GM04503 (cell line): ENCODE measurements around the gene SIRT7.

Experiments
- DNase-seq: peaks from one replicate; pipeline ENCODE4 v3.0.0-alpha.2; 2012; ENCODE audit warnings: low read depth

The SIRT7 gene

DNA sequence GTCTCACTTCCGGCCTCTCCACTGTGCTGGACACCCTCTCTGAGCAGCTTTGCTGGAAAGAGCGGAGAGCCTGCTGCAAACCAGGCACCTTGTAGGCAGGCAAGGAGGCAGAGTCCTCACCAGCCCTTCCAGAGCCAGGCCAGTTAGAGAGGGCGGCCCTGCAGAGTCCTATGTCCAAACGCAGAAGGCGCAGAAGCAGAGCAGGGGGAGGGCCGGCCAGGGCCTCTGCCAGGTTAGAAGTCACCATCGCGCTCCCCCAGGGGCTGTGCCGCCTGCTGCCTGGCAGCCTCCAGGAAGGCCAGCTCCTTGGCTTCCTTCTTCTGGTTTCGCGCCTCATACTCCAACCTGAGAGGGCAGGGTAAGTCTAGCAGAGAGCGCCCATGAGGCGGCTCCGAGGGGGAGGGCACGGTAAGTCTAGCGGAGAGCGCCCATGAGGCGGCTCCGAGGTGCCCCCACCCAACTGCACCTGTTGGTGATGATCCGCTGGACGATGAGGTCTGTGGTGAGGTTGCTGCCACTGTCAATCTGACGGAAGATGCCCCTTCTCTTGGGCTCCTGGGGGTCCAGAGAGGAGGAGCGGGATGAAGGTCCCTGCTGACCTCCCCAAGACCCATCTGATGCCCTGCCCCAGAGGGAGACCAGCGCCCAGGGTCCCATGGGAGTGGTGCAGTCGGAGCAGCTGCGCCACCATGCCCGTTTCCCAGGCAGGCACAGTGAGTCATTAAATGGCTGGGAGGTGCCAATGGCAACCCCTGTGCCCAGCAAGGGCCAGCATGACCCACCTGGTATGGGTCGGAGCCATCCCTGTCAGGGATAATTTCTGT, 13.2 kb downstream of the SIRT7 start:
- DNase-seq, result no peak

DNA sequence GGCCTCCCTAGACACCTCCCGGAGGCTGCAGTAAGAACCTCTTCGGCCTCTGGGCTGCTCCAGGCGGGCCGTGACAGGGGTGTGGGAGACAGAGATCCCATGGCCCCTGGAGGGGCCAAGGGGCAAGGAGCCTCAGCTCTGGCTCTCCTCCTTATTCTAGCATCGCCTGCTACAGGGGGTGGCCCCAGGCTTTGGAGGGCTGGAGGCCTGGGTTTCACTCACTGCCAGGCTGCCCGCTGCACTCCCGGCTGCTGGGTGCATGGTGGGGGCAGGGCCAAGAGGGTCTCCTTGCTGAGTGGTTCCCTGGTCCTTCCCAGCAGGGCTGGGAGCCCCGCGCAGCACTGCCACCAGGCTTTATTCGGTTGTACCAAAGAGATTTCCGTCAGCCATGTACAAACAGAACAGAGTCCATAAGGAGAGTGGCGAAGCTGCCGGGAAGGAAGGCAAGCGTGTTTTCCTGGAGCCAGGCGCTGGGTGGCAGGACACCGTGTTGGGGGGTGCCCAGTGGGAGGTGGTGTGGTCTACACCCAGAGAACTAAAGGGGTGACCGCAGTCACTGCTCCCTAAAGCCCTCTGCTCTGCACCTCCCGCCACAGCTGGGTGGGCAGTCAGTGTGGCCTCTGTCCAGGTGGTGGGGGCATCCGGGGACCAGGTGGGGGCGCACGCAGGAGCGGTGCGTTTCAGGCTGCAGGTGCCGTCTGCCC, 13.9 kb downstream of the SIRT7 start:
- DNase-seq, result no peak

DNA sequence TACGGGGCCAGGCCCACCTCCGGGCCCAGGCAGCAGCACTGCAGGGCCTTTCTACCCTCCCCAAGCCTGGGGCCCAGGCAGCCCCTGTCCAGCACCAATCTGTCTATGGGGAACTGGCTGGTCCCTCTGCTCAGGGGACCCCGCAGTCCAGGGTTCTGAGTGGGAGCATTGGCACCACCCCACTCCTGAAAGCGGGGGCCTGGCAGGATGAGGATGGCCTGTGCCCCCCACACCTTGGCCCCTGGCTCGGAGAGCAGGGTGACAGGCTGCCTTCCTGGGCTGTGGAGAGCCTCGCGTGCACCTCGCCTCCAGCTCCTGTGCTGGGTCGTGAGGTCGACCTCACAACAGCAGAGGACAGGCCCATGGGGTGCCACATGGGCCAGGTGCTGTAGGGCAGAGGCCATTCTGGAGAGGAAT, 14.6 kb downstream of the SIRT7 start:
- no peak for DNase-seq

GRCh38 chr17:81902653-81903414, 15.1 kb downstream of the SIRT7 start:
- DNase-seq, result no peak

DNA sequence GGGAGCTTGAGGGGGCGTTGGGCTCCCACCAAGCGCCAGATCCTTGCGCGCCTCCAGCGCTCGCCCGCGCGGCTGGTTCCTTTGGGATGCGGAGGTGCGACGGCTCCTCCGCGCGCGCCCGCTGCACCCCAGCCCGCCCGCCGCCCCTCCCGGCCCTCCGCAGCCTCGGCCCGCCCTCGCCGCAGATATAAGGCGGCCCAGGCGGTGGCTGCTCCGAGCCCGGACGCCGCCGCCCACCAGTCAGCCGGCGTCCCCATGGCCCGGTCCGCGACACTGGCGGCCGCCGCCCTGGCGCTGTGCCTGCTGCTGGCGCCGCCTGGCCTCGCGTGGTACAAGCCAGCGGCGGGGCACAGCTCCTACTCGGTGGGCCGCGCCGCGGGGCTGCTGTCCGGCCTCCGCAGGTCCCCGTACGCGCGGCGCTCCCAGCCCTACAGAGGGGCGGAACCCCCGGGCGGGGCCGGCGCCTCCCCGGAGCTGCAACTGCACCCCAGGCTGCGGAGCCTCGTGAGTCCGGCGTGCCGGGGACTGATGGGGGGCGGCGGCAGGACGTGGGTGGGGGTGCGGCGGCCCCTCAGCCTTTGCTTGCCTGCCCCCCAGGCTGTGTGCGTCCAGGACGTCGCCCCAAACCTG, 15.8 kb downstream of the SIRT7 start, which contains the start of gene NPB:
TSS of gene NPB (plus strand) at position 216 of the 630 bp plus-strand sequence. CDS start at position 256, 40 bp downstream.
- no peak for DNase-seq

DNA sequence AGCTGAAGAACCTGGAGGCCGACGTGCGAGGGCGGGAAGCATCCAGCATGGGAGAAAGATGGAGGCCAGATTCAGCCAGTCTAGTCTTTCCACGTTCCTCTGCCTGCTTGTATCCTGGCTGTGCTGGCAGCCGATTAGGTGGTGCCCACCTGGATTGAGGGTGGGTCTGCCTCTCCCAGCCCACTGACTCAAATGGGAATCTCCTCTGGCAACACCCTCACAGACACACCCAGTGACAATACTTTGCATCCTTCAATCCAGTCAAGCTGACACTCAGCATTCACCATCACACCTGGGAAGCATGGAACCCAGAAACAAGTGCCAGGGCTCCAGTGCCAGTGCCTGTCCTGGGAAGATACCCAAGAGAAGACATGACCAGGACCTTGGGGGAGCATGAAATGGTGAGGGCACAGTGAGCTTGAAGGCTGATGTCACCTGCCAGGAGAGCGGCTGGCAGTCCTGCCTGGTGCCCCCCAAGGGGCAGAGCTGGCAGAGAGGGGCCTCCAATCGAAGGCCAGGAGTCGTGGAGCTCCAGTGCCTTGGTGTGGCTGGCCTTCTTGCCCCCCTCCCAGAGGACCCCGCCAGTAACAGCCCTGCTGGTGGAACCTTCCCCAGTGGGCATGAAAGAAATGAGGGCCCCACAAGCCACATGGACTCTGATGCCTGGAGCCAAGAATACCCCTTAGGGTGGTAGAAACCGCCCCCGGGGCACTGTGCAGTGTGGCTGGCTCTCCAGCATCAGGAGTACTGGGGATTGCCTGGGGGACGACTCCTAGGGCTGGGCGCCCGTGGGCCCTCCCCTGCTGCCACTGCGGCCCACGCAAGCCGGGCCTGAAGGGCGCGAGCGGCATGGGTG, 16.6 kb downstream of the SIRT7 start:
- DNase-seq, result no peak

- no peak for DNase-seq
Measured at GRCh38 chr17:81900181-81900820, 17.7 kb downstream of the SIRT7 start.

- no peak for DNase-seq
Measured at GRCh38 chr17:81899514-81900166, 18.3 kb downstream of the SIRT7 start.

GRCh38 chr17:81898885-81899284, 19.1 kb downstream of the SIRT7 start:
- DNase-seq, result no peak

GRCh38 chr17:81898029-81898866, 19.7 kb downstream of the SIRT7 start:
- DNase-seq, result peak; percentile 94

- DNase-seq, result no peak
Measured at GRCh38 chr17:81895400-81895799, 22.6 kb downstream of the SIRT7 start.

GRCh38 chr17:81891303-81891552, 26.7 kb downstream of the SIRT7 start:
- DNase-seq, result no peak

DNA sequence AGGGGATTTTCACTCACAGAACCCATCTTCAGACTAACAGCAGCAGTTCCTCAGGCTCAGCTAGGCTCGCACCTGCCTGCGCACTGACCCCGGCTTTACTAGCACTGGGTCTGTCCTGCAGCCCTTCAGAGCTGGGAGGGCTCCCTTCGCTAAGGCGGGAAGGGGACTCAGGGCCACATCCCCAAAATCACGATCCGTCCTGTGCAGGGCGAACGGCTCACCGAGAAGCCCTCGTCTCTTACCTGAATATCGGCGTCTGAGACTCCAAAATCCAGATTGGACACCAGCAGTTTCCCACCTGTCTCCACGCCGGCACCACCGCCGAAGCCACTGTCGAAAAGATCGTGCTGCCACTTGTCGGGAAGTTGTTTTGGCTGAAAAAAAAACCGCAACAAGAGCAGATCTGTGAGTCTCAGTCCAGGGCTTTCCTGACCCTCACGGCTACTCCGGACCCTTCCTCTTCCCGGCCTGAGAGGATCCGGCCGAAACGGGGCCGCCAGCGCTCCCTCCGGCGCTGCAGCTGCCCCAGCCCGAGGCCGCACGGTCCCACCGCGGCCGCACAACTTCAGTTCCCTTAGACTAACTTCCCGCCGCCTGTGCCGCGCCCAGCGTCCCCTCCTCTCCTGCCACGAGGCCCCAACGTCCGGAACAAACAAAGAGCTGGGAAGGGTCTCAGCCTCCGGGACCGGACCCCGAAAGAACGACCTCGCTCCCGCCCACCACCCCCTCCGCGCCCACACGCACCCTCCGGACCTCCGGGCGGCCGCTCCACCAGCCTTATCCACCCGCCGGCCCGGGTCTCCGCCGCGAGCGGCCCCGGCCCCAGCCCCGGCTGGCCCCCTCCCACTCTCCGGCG, 27.3 kb downstream of the SIRT7 start:
- DNase-seq, result no peak

- no peak for DNase-seq
Measured at GRCh38 chr17:81889602-81890001, 28.4 kb downstream of the SIRT7 start.

- DNase-seq, result no peak
Measured at GRCh38 chr17:81888988-81889595, 28.9 kb downstream of the SIRT7 start.

GRCh38 chr17:81888105-81888987, 29.6 kb downstream of the SIRT7 start:
- DNase-seq, result no peak
